ENCODE measurements around the gene RECQL5.
"Not testable (repeated sequence)": the region's sequence is repeated elsewhere in the genome, so short reads cannot be mapped to it uniquely, and the experiment has no call there.

The RECQL5 gene

GRCh38 chr17:75649687-75650086 is 17.3 kb downstream of the RECQL5 start:
- DNase-seq (ENCODE audit: low spot score) = no peak

GRCh38 chr17:75647921-75648320 is 19.0 kb downstream of the RECQL5 start:
- no peak for DNase-seq (ENCODE audit: low spot score)

- no peak for DNase-seq (ENCODE audit: low spot score)
These were observed 19.9 kb downstream of the RECQL5 start for GRCh38 chr17:75647061-75647460.

GRCh38 chr17:75646638-75646992 is 20.3 kb downstream of the RECQL5 start:
- no peak for DNase-seq (ENCODE audit: low spot score)

GRCh38 chr17:75645889-75646637 is 20.9 kb downstream of the RECQL5 start:
- no peak for DNase-seq (ENCODE audit: low spot score)

- no peak for DNase-seq (ENCODE audit: low spot score)
These were observed 21.5 kb downstream of the RECQL5 start for GRCh38 chr17:75645501-75645888.

- no peak for DNase-seq (ENCODE audit: low spot score)
These were observed 23.3 kb downstream of the RECQL5 start for GRCh38 chr17:75643643-75644017.

GRCh38 chr17:75642784-75643642 is 23.9 kb downstream of the RECQL5 start:
- no peak for DNase-seq (ENCODE audit: low spot score)

- DNase-seq (ENCODE audit: low spot score) = no peak
These were observed 24.7 kb downstream of the RECQL5 start for GRCh38 chr17:75642182-75642783.

- DNase-seq (ENCODE audit: low spot score) = no peak
These were observed 25.6 kb downstream of the RECQL5 start for GRCh38 chr17:75641343-75641742.

- no peak for DNase-seq (ENCODE audit: low spot score)
These were observed 26.3 kb downstream of the RECQL5 start for GRCh38 chr17:75640556-75641119.

GRCh38 chr17:75639771-75640555 is 27.0 kb downstream of the RECQL5 start:
- DNase-seq (ENCODE audit: low spot score) = no peak

GRCh38 chr17:75639327-75639726 is 27.6 kb downstream of the RECQL5 start:
- DNase-seq (ENCODE audit: low spot score) = no peak

GRCh38 chr17:75638893-75639292 is 28.1 kb downstream of the RECQL5 start:
- DNase-seq (ENCODE audit: low spot score) = no peak

- DNase-seq (ENCODE audit: low spot score) = not testable (repeated sequence)
These were observed 28.9 kb downstream of the RECQL5 start for GRCh38 chr17:75638039-75638438.

GRCh38 chr17:75637551-75637950 is 29.4 kb downstream of the RECQL5 start:
- no peak for DNase-seq (ENCODE audit: low spot score)

- no peak for DNase-seq (ENCODE audit: low spot score)
These were observed 29.8 kb downstream of the RECQL5 start for GRCh38 chr17:75637143-75637538.

GRCh38 chr17:75636381-75637142 is 30.4 kb downstream of the RECQL5 start:
- DNase-seq (ENCODE audit: low spot score) = no peak

GRCh38 chr17:75635610-75636202 is 31.2 kb downstream of the RECQL5 start:
- no peak for DNase-seq (ENCODE audit: low spot score)
